Neural crest cell (in vitro differentiated cells): ENCODE measurements around the gene ARMC6. TPM values are rescaled to one million over a fixed set of nuclear protein-coding genes. Genes with fewer than 3 reads are reported as not detected.

Experiments
- DNase-seq: peaks from one replicate; pipeline ENCODE4 v3.0.0; 2021; ENCODE audit warnings: low read depth, mixed read lengths, low spot score
- H3K27ac Mint-ChIP-seq: one replicate; pipeline ENCODE4 v1.8.0; 2021; ENCODE audit warnings: mild to moderate bottlenecking, mixed read lengths; ENCODE audit not compliant: unreplicated experiment
- H3K27me3 Mint-ChIP-seq: 2 replicates; pipeline ENCODE4 v1.8.0; 2021; ENCODE audit warnings: low read depth, mild to moderate bottlenecking, mixed read lengths
- H3K36me3 Mint-ChIP-seq: 2 replicates; pipeline ENCODE4 v1.8.0; 2021; ENCODE audit warnings: low read depth, mild to moderate bottlenecking, mixed read lengths
- H3K4me1 Mint-ChIP-seq: 2 replicates; pipeline ENCODE4 v1.8.0; 2021; ENCODE audit warnings: mixed read lengths
- H3K4me3 Mint-ChIP-seq: one replicate; pipeline ENCODE4 v1.8.0; 2021; ENCODE audit warnings: mild to moderate bottlenecking, mixed read lengths
- H3K9me3 Mint-ChIP-seq: 2 replicates; pipeline ENCODE4 v1.8.0; 2021; ENCODE audit warnings: mixed read lengths
- total RNA-seq: library from RNA; stranded (reverse); gene quantifications from 2 replicates; pipeline ENCODE4 v1.2.1, GENCODE V29; 2021
- TF ChIP-seq, protein P1 (sequence below): fragments of 200-600 bp; sonication (generic); conservative IDR thresholded peaks from 2 replicates; pipeline ENCODE4 v1.5.0; 2021; ENCODE audit warnings: antibody characterized with exemption, mild to moderate bottlenecking

The ARMC6 gene
- total RNA-seq, 1 donor from 2014 or later, result 52.5 TPM

DNA sequence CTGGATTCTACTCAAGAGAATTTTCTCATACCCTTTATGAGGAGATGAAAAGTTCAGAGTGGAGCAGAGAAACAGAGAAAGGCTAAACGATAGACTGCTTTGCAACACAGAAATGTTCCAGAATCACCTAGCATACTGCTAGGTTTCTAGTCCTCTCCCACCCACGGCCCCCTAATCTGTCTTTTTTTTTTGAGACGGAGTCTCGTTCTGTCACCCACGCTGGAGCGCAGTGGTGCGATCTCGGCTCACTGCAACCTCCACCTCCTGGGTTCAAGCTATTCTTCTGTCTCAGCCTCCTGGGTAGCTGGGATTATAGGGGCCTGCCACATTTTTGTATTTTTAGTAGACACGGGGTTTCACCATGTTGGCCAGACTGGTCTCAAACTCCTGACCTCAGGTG lies 4.9 kb upstream of the ARMC6 start:
- Mint-ChIP-seq H3K4me3 (no peak overlapping the region), H3K36me3 (peaks cover 16% of the 10 kb centered on the region), H3K27ac (no peak overlapping the region), H3K9me3 (no peaks in the 10 kb centered on the region), H3K27me3 (peaks cover 2% of the 10 kb centered on the region), H3K4me1 (peaks cover 16% of the 10 kb centered on the region)
- no peak for DNase-seq
- TF ChIP-seq, protein P1, sequence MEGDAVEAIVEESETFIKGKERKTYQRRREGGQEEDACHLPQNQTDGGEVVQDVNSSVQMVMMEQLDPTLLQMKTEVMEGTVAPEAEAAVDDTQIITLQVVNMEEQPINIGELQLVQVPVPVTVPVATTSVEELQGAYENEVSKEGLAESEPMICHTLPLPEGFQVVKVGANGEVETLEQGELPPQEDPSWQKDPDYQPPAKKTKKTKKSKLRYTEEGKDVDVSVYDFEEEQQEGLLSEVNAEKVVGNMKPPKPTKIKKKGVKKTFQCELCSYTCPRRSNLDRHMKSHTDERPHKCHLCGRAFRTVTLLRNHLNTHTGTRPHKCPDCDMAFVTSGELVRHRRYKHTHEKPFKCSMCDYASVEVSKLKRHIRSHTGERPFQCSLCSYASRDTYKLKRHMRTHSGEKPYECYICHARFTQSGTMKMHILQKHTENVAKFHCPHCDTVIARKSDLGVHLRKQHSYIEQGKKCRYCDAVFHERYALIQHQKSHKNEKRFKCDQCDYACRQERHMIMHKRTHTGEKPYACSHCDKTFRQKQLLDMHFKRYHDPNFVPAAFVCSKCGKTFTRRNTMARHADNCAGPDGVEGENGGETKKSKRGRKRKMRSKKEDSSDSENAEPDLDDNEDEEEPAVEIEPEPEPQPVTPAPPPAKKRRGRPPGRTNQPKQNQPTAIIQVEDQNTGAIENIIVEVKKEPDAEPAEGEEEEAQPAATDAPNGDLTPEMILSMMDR, result no peak

DNA sequence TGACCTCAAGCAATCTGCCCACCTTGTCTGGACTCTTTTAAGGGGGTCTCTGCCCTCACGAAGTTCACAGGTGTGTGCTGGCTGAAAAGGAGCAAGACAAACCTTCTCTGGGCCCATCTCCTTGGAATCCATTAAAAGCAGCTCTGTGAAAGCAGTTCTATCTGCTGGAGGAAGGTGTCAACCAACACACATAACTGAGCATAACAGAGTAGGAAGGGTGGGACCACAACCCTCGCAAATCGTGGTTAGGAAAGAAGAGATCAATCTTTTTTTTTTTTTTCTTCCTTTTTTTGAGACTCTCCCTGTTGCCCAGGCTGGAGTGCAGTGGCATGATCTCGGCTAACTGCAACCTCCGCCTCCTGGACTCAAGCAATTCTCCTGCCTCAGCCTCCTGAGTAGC lies 1.5 kb upstream of the ARMC6 start:
- TF ChIP-seq, protein P1, result no peak
- peaks cover 28% of the 10 kb centered on the region for H3K4me1 Mint-ChIP-seq
- H3K4me3 Mint-ChIP-seq, result peak overlapping the region; percentile 98
- no peak for DNase-seq
- H3K36me3 Mint-ChIP-seq, result peaks cover 27% of the 10 kb centered on the region
- H3K27me3 Mint-ChIP-seq, result peaks cover 2% of the 10 kb centered on the region
- H3K27ac Mint-ChIP-seq, result peak overlapping the region; percentile 55
- no peaks in the 10 kb centered on the region for H3K9me3 Mint-ChIP-seq

DNA sequence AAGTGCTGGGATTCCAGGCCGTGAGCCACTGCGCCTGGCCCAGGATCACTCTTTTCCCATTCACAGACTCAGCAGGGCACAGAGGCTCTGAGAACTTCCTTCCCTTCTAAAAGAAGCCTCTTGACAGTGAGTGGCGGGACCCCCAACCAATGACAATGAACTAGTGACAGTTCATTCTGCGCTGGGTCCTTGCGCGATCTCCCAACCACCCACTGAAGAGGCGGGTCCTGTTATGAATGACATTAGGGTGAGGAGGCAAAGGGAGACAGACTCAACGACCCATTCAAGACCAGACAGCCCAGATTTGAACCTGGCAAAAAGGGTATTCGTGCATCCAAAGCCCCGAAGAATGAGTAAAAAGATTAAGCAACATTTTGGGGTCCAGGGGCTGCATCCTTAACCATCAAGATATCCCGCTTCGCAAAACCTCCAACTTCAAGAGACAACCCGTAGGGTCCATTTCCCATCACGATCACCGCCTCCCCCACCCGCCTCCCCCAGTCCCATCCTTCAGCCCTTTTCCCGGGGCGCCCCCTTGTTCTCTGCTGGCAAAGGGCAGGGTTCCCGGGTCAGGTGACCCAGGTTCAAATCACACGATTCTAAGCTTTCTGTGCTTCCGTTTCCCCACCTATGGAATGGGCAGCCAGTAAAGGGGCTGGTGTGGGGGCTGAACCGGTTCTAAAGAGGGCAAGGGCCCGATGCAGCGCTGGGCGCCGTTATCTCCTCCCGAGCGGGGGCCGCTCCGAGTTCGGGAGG lies 805 bp upstream of the ARMC6 start:
- Mint-ChIP-seq H3K4me3 (peak overlapping the region; percentile 98), H3K4me1 (peaks cover 28% of the 10 kb centered on the region), H3K36me3 (peaks cover 28% of the 10 kb centered on the region), H3K27me3 (peaks cover 2% of the 10 kb centered on the region), H3K27ac (peak overlapping the region; percentile 55), H3K9me3 (no peaks in the 10 kb centered on the region)
- TF ChIP-seq, protein P1, result no peak
- peak; percentile 86 for DNase-seq

DNA sequence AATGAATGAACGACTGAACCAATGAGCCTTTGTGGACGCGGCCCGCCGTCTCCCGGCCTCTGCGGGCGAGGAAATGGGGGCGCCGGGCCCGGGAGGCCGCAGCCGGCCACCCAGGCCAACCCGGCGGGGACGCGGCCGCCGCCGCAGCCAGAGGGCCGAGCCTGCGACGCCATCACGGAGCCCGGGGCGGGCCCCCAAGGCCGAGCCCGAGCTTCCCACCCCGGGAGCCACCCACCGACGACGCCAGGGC lies 302 bp upstream of the ARMC6 start:
- Mint-ChIP-seq H3K4me1 (peaks cover 25% of the 10 kb centered on the region), H3K36me3 (peaks cover 28% of the 10 kb centered on the region), H3K27ac (no peak overlapping the region), H3K9me3 (no peaks in the 10 kb centered on the region), H3K4me3 (peak overlapping the region; percentile 98), H3K27me3 (peaks cover 2% of the 10 kb centered on the region)
- DNase-seq, result no peak
- TF ChIP-seq, protein P1, result no peak

DNA sequence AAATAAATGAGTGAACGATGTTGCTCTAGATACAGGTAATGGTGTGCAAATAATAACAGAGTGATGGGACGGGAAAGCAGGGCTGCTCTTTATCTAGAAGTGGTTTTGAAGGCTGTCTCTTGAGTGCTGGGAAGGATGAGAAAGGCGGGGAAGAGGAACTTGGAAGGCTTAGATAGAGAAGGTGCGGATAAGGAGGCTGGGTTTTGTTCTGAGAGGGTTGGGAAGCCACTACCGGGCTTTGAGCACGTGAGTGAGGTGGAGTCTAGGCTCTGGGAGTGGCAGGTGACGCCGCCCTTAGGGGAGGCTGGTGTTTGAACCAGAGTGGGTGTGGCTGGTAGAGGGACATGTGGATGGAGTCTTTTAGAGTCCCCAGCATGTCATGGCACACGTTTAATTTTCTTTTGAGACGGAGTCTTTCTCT lies 811 bp downstream of the ARMC6 start:
- TF ChIP-seq, protein P1, result no peak
- Mint-ChIP-seq H3K9me3 (no peaks in the 10 kb centered on the region), H3K4me1 (peaks cover 22% of the 10 kb centered on the region), H3K27ac (no peak overlapping the region), H3K4me3 (peak overlapping the region; percentile 90), H3K36me3 (peaks cover 27% of the 10 kb centered on the region), H3K27me3 (peaks cover 2% of the 10 kb centered on the region)
- peak; percentile 8 for DNase-seq
